Lower lobe of right lung (tissue), 2 donors: ENCODE measurements around the gene POLR1D. TPM values are rescaled to one million over a fixed set of nuclear protein-coding genes. Genes with fewer than 3 reads are reported as not detected.
A peak's percentile ranks its signal among the peaks of the same experiment; 100 is the strongest.

Source experiments
- ATAC-seq, 2 donors: fragments of 200-7000 bp; cut with Tn5 transposase; one replicate each; pipeline ENCODE4 v1.9.1; 2020 to 2022; ENCODE audit warnings: mild to moderate bottlenecking in 2 of 2, moderate library complexity in 2 of 2
- DNase-seq: peaks from one replicate; pipeline ENCODE4 v3.0.0-alpha.2; 2020
- H3K27ac ChIP-seq: fragments of 200-600 bp; one replicate; pipeline ENCODE4 v1.8.0; 2022
- H3K27me3 ChIP-seq: fragments of 200-600 bp; one replicate; pipeline ENCODE4 v1.8.0; 2022; ENCODE audit warnings: low read depth
- H3K36me3 ChIP-seq: fragments of 200-600 bp; one replicate; pipeline ENCODE4 v1.8.0; 2022; ENCODE audit warnings: mild to moderate bottlenecking
- H3K4me1 ChIP-seq: fragments of 200-600 bp; one replicate; pipeline ENCODE4 v1.8.0; 2022
- H3K4me3 ChIP-seq: fragments of 200-600 bp; one replicate; pipeline ENCODE4 v1.8.0; 2022; ENCODE audit warnings: mild to moderate bottlenecking
- H3K9me3 ChIP-seq: fragments of 200-600 bp; one replicate; pipeline ENCODE4 v1.8.0; 2022
- CTCF ChIP-seq: fragments of 200-600 bp; IDR thresholded peaks from one replicate; pipeline ENCODE4 v1.8.0; 2022; ENCODE audit warnings: antibody characterized with exemption, mild to moderate bottlenecking
- intact Hi-C: fragments of 100-400 bp; cut with DNase I; formaldehyde crosslinking; loops from one replicate; pipeline ENCODE4 v1.11.0; 2022
- total RNA-seq: library from RNA; stranded (reverse); fragmentation: NEBNext Ultra II Directional; extraction: Animal tissue kit (Norgen Biotek cat#: 25700); gene quantifications from one replicate; pipeline ENCODE4 v1.2.1, GENCODE V29; 2021
- donor health status: DM: no; HTN: yes; CAD: no; lungs with severe emphysema.

POLR1D gene
- total RNA-seq, 1 donor from 2014 or later = 129 TPM

- intact Hi-C loops = no loop called here
- Histone ChIP-seq H3K27me3 (no peaks in the 10 kb centered on the region), H3K4me3 (peak overlapping the region; percentile 91), H3K9me3 (no peaks in the 10 kb centered on the region), H3K36me3 (peaks cover 2% of the 10 kb centered on the region), H3K27ac (peak overlapping the region; percentile 96), H3K4me1 (peaks cover 37% of the 10 kb centered on the region)
- TF ChIP-seq CTCF = no peak
- ATAC-seq (peak; percentile 35 to 58), DNase-seq (no peak)
These were observed 3.8 kb upstream of the POLR1D start for GRCh38 chr13:27617881-27618321.

- DNase-seq = no peak
These were observed 2.5 kb upstream of the POLR1D start for GRCh38 chr13:27619093-27619727.

GRCh38 chr13:27619728-27620376 lies 1.8 kb upstream of the POLR1D start:
- peak; percentile 32 for TF ChIP-seq CTCF
- no peaks in the 10 kb centered on the region for H3K27me3 ChIP-seq
- DNase-seq (peak; percentile 70), ATAC-seq (peak in 1 of 2 donors; percentile 5)
- no peaks in the 10 kb centered on the region for H3K9me3 ChIP-seq
- peaks cover 5% of the 10 kb centered on the region for H3K36me3 ChIP-seq
- intact Hi-C loops = no loop called here
- peaks cover 50% of the 10 kb centered on the region for H3K4me1 ChIP-seq
- peak overlapping the region; percentile 91 for H3K4me3 ChIP-seq
- H3K27ac ChIP-seq = peak overlapping the region; percentile 96

More at GRCh38 chr13:27619093-27619727, 2.5 kb upstream of the POLR1D start:
- intact Hi-C loops = no loop called here
- Histone ChIP-seq H3K4me3 (peak overlapping the region; percentile 91), H3K27ac (peak overlapping the region; percentile 96), H3K27me3 (no peaks in the 10 kb centered on the region), H3K4me1 (peaks cover 50% of the 10 kb centered on the region), H3K36me3 (peaks cover 5% of the 10 kb centered on the region), H3K9me3 (no peaks in the 10 kb centered on the region)
- TF ChIP-seq CTCF = no peak
- no peak for ATAC-seq

DNA sequence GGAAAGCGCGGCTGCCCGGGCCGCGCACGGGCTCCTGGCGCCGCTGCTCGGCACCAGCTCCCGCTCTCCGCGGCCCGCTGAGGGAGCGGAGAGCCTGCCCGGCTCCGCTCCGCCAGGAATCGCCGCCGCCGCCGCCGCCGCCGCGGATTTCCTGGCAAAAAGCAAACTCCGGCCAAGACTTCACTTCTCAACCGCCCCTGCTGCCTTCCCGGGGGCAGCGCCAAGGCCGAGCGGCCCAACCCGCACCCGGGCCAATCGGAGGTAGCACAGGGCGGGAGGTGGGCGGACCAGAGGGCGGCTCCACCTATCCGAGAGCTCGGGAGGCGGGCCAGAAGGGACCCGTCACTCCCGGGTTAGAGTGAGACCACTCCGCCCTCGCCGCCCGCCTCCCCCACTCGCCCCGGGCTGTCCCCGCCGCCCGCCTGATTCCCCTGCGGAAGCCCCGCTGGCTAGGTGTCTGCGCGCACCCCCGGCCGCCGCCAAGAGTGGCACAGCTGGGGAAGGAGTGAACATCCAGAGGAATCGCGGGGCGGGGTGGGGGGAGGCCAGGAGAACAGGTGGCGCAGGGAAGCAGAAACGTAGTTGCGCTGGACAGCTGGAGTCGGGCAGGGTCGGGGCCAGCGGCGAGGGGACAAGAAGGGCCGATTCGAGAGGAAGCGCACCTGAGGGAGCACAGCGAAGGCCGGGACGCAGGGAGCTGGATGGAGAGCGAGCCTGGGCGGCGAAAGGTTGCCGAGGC lies 1.1 kb upstream of the POLR1D start, which contains the start of gene LNX2:
LNX2 (minus strand) TSS at position 153 of the 739 bp plus-strand sequence. CDS start 38,826 bp downstream, outside the sequence.
- H3K27me3 ChIP-seq = no peaks in the 10 kb centered on the region
- intact Hi-C loops = no loop called here
- H3K4me1 ChIP-seq = peaks cover 51% of the 10 kb centered on the region
- DNase-seq = peak; percentile 98
- peak within 1 kb of the TSS; percentile 96 for H3K27ac ChIP-seq
- no peak for TF ChIP-seq CTCF
- no peaks in the 10 kb centered on the region for H3K9me3 ChIP-seq
- ATAC-seq = peak; percentile 88 to 96
- H3K4me3 ChIP-seq = peak within 1 kb of the TSS; percentile 91
- peaks cover 5% of the 10 kb centered on the region for H3K36me3 ChIP-seq

DNA sequence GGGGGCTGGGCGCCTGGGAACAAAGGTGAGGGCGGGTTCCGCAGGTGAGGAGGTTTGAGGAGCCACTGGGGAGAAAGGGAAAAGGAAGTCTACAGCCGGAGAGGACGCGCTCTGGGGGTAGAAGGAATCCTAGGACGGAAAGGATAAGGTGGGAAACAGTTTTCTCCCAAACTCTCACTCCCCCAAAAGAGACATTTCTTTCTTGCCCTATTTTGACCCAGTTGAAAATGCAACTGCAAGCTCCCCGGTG lies 651 bp upstream of the POLR1D start:
- DNase-seq (no peak), ATAC-seq (peak in 1 of 2 donors; percentile 3)
- Histone ChIP-seq H3K27me3 (no peaks in the 10 kb centered on the region), H3K36me3 (peaks cover 5% of the 10 kb centered on the region), H3K9me3 (no peaks in the 10 kb centered on the region), H3K4me3 (peak overlapping the region; percentile 91), H3K27ac (peak overlapping the region; percentile 96), H3K4me1 (peaks cover 55% of the 10 kb centered on the region)
- no peak for TF ChIP-seq CTCF
- intact Hi-C loops = no loop called here
